HFFc6 (cell line): ENCODE results near the gene KLHL29. TPM values are rescaled to one million over a fixed set of nuclear protein-coding genes. Genes with fewer than 3 reads are reported as not detected.

Experiments used
- DNase-seq: peaks from one replicate; pipeline ENCODE4 v3.0.0-alpha.2; 2018
- H3K27ac Mint-ChIP-seq: 2 replicates; pipeline ENCODE4 v1.8.0; 2020; ENCODE audit warnings: mild to moderate bottlenecking, mixed read lengths
- H3K27me3 Mint-ChIP-seq: 2 replicates; pipeline ENCODE4 v1.8.0; 2021; ENCODE audit warnings: mild to moderate bottlenecking, moderate library complexity, mixed read lengths; ENCODE audit not compliant: insufficient read depth
- H3K36me3 Mint-ChIP-seq: 2 replicates; pipeline ENCODE4 v1.8.0; 2021; ENCODE audit warnings: low read depth, mixed read lengths
- H3K4me1 Mint-ChIP-seq: 2 replicates; pipeline ENCODE4 v1.8.0; 2020; ENCODE audit warnings: low read depth, mixed read lengths
- H3K4me3 Mint-ChIP-seq: 2 replicates; pipeline ENCODE4 v1.8.0; 2020; ENCODE audit warnings: mild to moderate bottlenecking, moderate library complexity, mixed read lengths
- H3K9me3 Mint-ChIP-seq: 2 replicates; pipeline ENCODE4 v1.8.0; 2020; ENCODE audit warnings: mild to moderate bottlenecking, mixed read lengths
- total RNA-seq, 6 experiments: library from RNA; stranded (reverse); fragmentation: NEBNext Ultra II Directional; extraction: Animal tissue kit (Norgen Biotek cat#: 25700); gene quantifications; 2 replicates in 1 of 6; 3 replicates in 5 of 6; pipeline ENCODE4 v1.2.3, GENCODE V29; 2021
- TF ChIP-seq, protein P1 (sequence below): fragments of 200-600 bp; sonication (generic); IDR thresholded peaks from 2 replicates; pipeline ENCODE4 v1.5.0; 2021; ENCODE audit warnings: antibody characterized with exemption, mild to moderate bottlenecking

The KLHL29 gene
- total RNA-seq, 6 experiments from 2014 or later: 7.4 to 9.7 (median 8.6) TPM

- H3K27ac Mint-ChIP-seq: no peak overlapping the region
- no peaks in the 10 kb centered on the region for H3K9me3 Mint-ChIP-seq
- H3K36me3 Mint-ChIP-seq: peaks cover 16% of the 10 kb centered on the region
- TF ChIP-seq, protein P1, sequence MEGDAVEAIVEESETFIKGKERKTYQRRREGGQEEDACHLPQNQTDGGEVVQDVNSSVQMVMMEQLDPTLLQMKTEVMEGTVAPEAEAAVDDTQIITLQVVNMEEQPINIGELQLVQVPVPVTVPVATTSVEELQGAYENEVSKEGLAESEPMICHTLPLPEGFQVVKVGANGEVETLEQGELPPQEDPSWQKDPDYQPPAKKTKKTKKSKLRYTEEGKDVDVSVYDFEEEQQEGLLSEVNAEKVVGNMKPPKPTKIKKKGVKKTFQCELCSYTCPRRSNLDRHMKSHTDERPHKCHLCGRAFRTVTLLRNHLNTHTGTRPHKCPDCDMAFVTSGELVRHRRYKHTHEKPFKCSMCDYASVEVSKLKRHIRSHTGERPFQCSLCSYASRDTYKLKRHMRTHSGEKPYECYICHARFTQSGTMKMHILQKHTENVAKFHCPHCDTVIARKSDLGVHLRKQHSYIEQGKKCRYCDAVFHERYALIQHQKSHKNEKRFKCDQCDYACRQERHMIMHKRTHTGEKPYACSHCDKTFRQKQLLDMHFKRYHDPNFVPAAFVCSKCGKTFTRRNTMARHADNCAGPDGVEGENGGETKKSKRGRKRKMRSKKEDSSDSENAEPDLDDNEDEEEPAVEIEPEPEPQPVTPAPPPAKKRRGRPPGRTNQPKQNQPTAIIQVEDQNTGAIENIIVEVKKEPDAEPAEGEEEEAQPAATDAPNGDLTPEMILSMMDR: no peak
- DNase-seq: no peak
- H3K4me1 Mint-ChIP-seq: peaks cover 17% of the 10 kb centered on the region
- H3K27me3 Mint-ChIP-seq: no peaks in the 10 kb centered on the region; the same call in 1 of the 2 replicates
- H3K4me3 Mint-ChIP-seq: no peak overlapping the region
These were observed 255.7 kb downstream of the KLHL29 start for GRCh38 chr2:23640711-23641110.

GRCh38 chr2:23642516-23642915 is 257.5 kb downstream of the KLHL29 start:
- Mint-ChIP-seq H3K9me3 (no peaks in the 10 kb centered on the region), H3K36me3 (peaks cover 16% of the 10 kb centered on the region), H3K27ac (no peak overlapping the region), H3K27me3 (no peaks in the 10 kb centered on the region; the same call in 1 of the 2 replicates), H3K4me1 (peaks cover 3% of the 10 kb centered on the region), H3K4me3 (no peak overlapping the region)
- DNase-seq: no peak
- TF ChIP-seq, protein P1: no peak

- H3K27me3 Mint-ChIP-seq: no peaks in the 10 kb centered on the region; the same call in 1 of the 2 replicates
- H3K36me3 Mint-ChIP-seq: peaks cover 11% of the 10 kb centered on the region
- no peaks in the 10 kb centered on the region for H3K9me3 Mint-ChIP-seq
- TF ChIP-seq, protein P1: no peak
- no peak overlapping the region for H3K27ac Mint-ChIP-seq
- no peak for DNase-seq
- H3K4me3 Mint-ChIP-seq: no peak overlapping the region
- H3K4me1 Mint-ChIP-seq: peaks cover 6% of the 10 kb centered on the region
These were observed 260.3 kb downstream of the KLHL29 start for GRCh38 chr2:23645230-23645808.

- no peak overlapping the region for H3K4me3 Mint-ChIP-seq
- TF ChIP-seq, protein P1: no peak
- no peak for DNase-seq
- H3K27ac Mint-ChIP-seq: no peak overlapping the region
- H3K36me3 Mint-ChIP-seq: peaks cover 7% of the 10 kb centered on the region; the same call in 1 of the 2 replicates
- peaks cover 1% of the 10 kb centered on the region; the same call in 1 of the 2 replicates for H3K27me3 Mint-ChIP-seq
- no peaks in the 10 kb centered on the region for H3K9me3 Mint-ChIP-seq
- peaks cover 29% of the 10 kb centered on the region for H3K4me1 Mint-ChIP-seq
These were observed 262.6 kb downstream of the KLHL29 start for GRCh38 chr2:23647563-23647962.

DNA sequence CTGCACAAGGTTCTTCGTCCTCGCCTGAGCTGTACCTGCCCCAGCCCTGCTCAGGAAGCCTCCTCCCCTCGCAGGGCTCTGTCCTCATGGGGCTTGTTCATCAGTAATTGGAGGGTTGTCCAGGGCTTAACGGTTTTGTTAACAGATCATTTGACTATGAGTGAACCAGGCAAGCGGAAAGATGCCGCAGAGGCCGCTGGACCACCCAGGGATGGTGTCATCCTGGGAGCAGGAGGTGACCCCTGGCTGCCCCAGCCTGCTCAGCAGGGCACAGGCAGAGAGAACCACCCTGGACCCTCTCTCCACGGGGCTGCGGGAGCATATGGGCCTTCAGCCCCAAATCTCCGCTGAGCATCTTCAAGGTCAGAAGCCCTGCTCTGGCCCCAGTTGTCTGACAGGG is 264.3 kb downstream of the KLHL29 start:
- Mint-ChIP-seq H3K4me1 (peaks cover 39% of the 10 kb centered on the region), H3K9me3 (no peaks in the 10 kb centered on the region; the same call in 1 of the 2 replicates), H3K4me3 (no peak overlapping the region), H3K27ac (no peak overlapping the region; the same call in 1 of the 2 replicates), H3K36me3 (peaks cover 6% of the 10 kb centered on the region), H3K27me3 (peaks cover 1% of the 10 kb centered on the region; the same call in 1 of the 2 replicates)
- no peak for DNase-seq
- TF ChIP-seq, protein P1: no peak
